ENCODE results near the gene MRPS9. TPM values are rescaled to one million over a fixed set of nuclear protein-coding genes. Genes with fewer than 3 reads are reported as not detected.

The MRPS9 gene
- total RNA-seq, 1 donor from 2014 or later, result 41.6 TPM

DNA sequence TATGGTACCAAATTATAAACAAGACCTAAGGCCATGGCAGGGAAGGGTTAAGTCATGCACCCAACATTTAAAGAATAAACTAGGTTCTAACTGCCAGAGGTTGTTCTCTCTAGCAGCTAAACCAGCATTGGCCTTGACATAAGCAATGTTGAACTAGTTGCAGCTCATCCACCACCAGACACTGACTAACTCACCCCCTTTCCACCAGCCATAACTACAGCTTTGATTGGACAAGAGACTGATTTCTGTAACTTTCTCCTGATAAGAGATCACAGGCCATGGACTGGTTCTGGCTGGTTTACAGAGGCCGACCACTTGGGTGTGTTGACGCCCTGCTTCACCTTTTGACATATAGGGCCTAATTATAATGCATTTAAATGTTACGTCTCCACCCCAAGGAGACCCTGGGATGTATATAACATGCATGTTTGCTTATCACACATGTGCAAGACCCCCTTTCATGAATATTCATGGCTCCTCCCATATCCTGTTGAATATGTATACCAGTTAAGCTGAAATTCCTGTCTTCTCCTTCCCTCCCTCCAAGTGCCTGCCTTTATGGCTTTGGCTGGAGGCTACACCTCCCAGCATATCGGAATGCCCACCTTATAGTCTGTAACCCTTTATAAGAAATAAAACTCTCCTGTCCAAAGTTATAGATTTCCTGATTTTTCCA lies 75.9 kb downstream of the MRPS9 start:
- intact Hi-C loops (cut with DNase I), result loop anchor here (1.0 kb wide), 1 partner anchor 123 kb away; no protein-coding TSS in a partner anchor
- no peak for DNase-seq (ENCODE audit: low spot score)

DNA sequence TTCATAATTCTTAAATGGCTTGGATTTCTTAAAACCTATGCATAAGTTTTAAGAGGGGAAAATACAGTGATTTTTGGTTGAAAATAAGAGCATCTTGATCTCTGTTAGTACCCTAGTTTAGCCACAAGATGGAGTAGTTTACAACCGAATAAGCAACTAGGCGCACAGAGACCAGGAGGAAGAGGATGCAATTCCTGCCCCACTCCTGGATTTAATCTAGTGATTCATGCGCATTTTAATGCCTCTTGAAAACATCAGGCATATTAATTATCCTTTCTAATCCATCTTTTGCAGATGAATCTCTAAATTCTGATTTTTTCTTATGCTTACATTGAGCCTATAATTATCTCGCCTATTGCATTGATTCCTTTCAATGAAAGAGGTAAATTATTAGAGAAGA lies 76.7 kb downstream of the MRPS9 start:
- intact Hi-C loops (cut with DNase I), result loop anchor here (1.0 kb wide), 1 partner anchor 122 kb away; no protein-coding TSS in a partner anchor
- DNase-seq (ENCODE audit: low spot score), result no peak

DNA sequence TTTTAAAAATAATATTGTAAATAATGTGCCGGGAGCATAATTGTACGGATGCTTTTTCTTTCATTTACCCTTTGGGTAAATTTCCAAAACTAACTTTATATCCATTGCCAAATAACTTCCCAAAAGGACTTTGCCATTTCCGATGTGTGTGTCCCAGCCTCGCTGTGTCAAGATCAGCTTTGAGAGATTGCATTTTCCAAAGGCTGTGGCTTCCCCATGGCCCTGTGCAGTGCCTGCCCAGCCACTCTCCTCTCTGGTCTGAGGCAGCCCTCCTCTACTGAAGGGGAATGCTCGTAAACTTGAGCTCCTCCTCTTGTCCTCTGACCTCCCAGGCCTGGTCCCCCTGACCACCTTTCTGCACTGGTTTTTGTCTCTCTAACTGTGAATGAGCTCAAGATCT lies 78.5 kb downstream of the MRPS9 start:
- intact Hi-C loops (cut with DNase I), result no loop called here
- no peak for DNase-seq (ENCODE audit: low spot score)

DNA sequence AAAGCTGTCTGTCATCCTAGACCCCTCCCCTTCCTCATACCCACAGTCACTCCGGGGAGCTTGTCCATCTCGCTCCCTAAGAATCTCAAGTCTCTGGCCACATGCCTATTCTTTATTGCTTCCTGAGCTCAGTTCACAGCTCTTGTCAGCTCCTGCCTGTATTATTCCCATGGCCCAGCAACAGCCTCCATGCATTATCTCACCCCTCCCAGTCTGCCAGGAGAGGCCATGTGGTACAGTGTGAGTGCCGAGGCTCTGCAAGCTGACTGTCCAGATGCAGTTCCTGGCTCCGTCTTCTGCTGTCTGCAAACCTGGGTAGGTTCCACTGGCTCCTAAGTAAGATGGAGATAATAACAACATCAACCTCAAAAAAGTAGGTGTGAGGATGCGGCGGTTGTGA lies 79.7 kb downstream of the MRPS9 start:
- intact Hi-C loops (cut with DNase I), result no loop called here

DNA sequence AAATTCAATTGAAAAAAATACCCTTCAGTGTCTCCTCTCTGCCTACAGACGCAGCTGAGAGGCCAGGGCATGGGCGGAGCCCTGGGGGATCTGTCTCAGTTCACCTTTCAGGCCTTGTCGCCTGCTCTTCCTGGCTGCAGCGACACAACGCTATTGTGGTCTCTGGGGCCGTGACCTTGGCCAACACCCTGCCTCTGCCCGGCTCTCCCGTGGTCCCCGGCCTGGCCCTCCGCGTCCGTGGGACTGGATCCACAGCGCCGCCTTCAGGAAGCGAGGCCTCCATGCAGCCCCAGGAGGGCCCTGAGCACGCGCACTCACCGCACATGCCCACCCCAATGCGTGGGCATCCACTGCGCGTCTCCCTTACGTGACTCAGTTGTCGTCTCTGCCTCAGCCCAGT lies 81.1 kb downstream of the MRPS9 start:
- intact Hi-C loops (cut with DNase I), result no loop called here
- DNase-seq (ENCODE audit: low spot score), result no peak

More for the DNA sequence above, 79.7 kb downstream of the MRPS9 start:
- DNase-seq (ENCODE audit: low spot score), result no peak

DNA sequence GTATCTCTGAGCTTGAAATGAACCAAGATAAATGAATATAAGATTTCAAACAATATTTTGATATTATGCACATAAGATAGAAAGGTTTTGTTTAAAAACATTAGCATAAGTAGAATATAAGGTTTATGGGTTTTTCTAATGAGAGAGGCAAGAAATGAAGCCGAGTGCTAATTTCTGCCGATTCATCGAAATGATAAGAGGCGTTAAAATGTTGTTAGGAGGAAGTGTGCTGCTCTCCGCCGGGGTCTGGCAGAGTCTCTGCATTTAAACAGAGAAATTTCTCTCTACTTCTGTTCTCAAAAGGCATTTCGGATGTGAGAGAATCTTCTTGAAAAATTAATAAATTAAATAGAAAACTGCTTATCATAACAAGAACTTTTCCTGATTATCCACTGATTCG lies 83.6 kb downstream of the MRPS9 start:
- DNase-seq (ENCODE audit: low spot score), result no peak
- intact Hi-C loops (cut with DNase I), result no loop called here

DNA sequence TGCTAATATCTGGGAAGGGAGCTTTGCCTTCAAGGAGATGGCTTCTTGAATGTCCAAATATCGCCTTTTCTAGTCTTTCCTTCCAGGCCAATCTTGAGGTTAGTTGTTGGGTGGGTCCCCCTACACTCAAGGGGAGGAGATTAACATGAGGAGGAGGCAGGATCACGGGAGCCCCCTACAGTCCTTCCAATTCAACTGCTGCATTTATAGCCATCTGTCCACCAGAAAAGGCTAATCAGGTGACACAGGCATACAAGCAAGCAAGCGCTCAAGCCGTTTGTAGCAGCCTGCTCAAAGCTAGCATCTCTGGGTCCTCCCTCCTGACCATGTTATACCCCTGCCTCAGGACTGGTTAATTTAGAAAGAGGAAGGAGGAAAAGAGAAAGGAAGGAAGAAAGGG lies 87.6 kb downstream of the MRPS9 start:
- no peak for DNase-seq (ENCODE audit: low spot score)
- intact Hi-C loops (cut with DNase I), result no loop called here

DNA sequence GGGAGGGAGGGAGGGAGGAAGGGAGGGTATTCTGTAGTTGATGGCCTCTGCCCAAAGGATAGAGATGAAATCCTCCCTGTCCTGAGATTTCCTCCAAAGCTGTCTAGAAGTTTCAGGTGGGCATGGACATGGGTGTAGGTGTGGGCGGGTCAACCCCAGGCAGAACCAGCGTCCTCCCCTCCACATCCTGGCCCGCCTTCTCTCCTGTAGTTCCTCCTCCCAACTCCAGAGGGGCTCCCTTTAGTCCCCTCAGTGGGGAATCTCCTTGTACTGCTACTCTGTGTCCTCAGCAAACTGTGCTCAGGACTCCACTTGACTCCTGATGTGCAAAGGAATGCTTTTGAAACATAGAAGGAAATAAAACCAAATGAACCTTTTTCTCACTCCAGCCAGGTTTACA lies 88.1 kb downstream of the MRPS9 start:
- no peak for DNase-seq (ENCODE audit: low spot score)
- intact Hi-C loops (cut with DNase I), result no loop called here

DNA sequence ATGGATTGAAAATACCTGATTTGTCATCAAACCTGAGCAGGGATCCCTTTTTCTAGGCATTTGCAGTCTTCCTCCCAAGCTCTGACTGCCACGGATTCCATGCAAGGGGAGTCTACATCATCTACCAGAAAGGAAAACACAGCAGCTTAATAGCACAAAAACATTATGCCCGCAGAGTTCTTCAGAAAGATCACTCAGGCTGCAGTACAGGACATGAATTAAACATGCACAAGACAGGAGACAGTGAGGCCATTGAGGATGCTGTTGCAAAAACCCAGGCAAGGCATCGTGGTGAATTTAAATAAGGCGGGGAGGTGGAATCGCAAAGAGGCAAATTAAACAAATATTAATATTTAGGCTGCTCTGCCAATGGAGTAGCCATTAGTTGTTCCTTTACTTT lies 88.5 kb downstream of the MRPS9 start:
- intact Hi-C loops (cut with DNase I), result no loop called here
- DNase-seq (ENCODE audit: low spot score), result no peak

DNA sequence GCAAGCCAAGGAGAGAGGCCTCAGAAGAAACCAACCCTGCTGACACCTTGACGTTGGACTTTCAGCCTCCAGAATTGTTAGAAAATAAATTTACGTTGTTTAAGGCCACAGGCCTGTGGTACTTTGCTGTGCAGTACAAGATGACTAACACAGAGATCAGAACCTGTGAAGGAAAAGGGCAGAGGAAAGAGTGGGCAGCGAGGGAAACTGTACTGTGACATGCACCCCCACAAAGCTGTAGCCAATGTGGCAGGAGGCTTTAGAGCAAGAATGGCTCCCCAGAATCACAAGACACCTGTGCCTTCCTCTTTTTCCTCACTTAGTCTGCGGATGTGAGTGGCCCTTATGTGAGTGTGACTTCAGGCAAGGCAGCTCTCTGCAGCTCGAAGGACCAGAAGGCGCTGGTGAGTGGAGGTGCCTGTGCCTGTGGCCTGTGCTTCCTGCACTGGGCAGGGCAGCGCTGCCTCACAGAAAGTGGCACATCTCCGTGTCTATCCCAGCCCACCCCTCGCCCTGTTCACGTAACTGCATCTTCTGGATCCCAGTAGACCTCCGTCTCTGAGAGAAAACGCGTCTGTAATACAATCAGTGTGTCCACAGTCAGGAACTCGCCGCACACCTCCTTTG lies 89.5 kb downstream of the MRPS9 start:
- no peak for DNase-seq (ENCODE audit: low spot score)
- intact Hi-C loops (cut with DNase I), result no loop called here

DNA sequence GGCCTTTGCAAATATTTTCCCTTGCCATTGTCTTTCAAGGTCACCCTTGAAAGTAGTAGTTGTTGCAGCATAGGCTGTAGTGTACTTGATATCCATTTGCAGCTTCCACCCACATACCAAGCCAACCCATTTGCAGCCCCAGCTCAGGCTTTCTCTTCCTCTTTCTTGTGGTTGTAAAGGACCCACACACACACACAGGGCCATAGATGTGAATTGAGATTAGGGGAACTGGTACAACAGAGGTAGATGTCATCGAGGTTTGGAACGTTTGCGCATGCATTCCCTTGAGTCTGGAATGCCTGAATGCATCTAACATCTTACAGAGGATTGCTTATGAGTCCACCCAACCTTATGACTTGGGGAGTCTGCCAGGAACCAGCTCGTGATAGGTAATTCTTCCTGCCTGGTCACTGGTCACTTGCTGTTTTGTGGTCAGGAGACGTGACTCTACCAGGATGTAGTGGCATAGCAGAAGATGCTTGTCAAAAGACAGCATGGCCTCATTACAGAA lies 91.9 kb downstream of the MRPS9 start:
- intact Hi-C loops (cut with DNase I), result no loop called here
- no peak for DNase-seq (ENCODE audit: low spot score)

DNA sequence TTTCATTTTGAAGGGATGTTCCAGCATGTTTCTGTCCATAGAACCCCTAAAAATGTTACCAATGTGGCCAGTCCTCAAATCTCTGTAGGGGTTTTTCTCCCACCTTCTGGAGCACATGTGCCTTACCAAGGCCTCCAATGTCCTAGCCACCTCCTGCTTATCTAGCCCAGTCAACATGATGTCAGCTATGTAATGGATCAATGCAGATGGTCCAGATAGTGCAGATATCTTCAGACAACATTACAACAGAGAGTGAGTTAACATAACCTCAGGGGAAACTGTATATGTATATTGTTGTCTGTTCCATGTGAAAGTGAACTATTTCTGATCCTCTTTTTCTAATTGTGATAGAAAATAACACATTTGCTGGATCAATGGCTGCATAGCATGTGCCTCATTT lies 92.7 kb downstream of the MRPS9 start:
- intact Hi-C loops (cut with DNase I), result no loop called here
- DNase-seq (ENCODE audit: low spot score), result no peak

DNA sequence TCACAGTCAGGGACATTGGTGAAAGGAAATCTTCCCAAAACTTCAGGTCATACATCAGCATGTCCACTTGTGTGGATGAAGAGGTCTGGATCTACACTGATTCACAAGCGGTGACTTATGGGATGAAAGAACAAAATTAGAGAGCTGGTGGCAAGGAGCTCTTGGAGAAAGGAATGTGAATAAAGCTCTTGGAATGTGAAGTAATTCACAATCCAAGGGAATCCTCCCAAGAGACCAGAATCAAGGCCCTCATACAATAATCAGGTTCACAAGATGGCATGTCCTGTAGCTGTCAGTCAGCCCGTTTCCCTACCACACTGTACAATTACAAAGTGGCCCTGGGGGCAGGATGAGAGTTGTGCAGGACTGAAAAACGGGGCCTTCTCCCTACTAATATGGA lies 96.2 kb downstream of the MRPS9 start:
- no peak for DNase-seq (ENCODE audit: low spot score)
- intact Hi-C loops (cut with DNase I), result no loop called here

DNA sequence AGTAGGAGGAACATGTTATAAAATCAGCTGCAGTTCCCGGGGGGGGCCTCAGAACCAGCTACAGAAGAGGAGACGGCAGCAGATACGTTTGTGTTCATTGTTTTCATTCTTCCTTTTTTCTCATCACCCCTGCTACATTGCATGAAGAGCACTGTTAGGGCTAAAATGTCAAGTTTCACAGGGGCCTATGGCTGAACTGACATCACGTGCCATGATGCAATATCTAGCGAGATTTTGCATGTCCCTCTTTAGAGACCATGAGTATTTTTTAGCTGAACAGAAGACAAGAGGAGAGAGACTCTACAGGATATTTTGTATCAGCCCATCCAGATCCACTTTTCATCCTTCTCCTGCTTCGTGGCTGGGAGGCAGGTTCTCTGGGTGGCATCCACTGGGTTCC lies 97.6 kb downstream of the MRPS9 start:
- DNase-seq (ENCODE audit: low spot score), result no peak
- intact Hi-C loops (cut with DNase I), result no loop called here

DNA sequence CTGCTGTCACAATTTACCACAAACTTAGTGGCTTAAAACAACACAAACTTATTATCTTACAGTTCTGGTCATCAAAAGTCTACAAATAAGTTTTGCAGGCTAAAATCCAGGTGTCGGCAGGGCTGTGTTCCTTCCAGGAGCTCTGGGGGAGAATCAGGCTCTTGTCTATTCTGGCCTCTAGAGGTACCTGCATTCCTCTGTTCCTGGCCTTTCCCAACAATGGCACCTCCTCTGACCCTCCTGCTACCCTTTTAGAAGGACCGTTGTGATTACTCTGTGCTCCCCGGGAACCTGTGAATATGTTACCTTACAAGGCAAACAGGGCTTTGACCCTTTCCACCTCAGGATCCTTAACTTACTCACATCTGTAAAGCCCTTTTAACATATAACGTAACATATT lies 98.5 kb downstream of the MRPS9 start:
- intact Hi-C loops (cut with DNase I), result no loop called here
- no peak for DNase-seq (ENCODE audit: low spot score)

DNA sequence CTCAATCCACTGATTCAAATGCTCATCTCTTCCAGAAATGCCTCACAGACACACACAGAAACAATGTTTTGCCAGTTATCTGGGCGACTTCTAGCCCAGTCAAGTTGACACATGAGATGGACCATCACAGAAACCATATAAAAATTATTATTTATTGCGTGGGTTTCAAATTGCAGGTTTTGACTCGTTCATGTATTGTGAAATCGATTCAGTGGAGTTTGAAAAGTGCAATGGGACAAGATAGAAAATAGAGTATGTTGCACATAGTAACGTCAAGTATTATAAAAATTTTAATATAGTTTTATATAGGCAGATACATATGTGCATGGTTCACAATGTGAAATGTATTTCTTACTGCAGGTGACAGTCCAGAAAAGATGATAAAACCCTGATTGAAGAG lies 100.8 kb downstream of the MRPS9 start:
- intact Hi-C loops (cut with DNase I), result no loop called here
- no peak for DNase-seq (ENCODE audit: low spot score)

DNA sequence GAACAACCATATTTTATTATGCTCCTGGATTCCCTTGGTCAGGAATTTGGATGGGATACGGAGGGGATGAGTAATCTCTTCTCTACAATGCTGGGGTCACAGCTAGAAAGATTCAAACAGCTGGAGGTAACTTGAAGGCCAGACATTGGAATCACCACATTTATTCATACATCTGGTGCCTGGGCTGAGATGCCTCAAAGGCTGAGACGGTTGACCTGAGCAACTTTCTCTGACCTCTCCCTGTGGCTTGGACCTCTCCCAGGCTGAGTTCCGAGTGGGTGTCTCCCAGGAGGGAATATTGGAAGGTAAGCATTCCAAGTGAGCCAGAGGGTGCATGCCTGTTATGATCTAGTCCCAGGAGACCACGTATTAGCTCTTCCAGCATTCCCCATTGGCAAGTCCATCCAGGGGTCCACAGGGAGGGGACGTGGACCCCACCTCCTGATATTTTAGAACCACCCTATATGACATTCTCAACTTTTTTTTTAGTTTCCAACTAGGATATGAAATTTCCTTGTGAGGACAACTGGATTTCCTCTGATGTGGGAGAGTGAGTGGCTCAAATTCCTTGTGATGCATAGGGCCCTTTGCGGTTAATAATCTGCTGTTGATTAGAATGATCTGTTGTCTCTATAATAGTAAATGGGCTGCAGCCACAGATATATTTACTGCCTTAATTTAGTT lies 101.8 kb downstream of the MRPS9 start:
- DNase-seq (ENCODE audit: low spot score), result no peak
- intact Hi-C loops (cut with DNase I), result no loop called here

DNA sequence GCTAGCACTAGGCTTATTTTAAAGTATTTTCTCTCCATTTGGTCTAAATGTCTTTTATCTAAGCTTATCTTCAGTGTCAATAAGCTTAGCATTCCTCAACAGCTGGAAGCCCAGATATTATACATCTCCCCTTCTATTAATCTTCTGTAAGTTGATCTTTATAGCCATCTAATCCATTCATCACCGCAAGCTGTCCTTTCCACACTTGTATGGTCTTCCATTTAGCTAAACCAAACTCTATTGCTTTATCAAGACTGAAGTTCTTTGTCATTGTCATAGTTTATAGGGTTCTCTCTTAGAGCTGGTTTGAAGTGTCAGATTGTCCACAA lies 102.3 kb downstream of the MRPS9 start:
- intact Hi-C loops (cut with DNase I), result no loop called here
- DNase-seq (ENCODE audit: low spot score), result no peak

DNA sequence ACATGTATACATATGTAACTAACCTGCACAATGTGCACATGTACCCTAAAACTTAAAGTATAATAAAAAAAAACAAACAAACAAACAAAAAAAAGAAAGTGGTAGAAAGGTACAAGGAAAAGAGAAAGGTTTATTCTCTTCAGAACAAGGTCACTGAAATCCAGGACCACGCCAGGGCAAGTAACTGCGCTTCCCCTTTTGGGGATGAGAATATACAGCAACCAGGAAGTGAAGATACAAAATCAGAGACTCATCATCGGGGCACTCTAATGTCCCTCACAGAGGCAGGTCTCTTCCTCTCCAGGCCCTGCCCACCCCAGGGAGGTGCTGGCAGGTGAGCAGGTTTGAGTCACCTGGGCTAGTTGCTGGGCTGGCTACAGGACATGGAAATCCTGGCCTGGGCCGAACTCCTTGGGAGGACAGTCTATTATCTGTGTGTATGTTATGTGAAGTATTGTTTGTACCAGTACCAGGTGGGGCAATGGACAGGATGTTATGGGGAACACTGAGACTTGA lies 103.3 kb downstream of the MRPS9 start:
- intact Hi-C loops (cut with DNase I), result no loop called here
- DNase-seq (ENCODE audit: low spot score), result no peak

DNA sequence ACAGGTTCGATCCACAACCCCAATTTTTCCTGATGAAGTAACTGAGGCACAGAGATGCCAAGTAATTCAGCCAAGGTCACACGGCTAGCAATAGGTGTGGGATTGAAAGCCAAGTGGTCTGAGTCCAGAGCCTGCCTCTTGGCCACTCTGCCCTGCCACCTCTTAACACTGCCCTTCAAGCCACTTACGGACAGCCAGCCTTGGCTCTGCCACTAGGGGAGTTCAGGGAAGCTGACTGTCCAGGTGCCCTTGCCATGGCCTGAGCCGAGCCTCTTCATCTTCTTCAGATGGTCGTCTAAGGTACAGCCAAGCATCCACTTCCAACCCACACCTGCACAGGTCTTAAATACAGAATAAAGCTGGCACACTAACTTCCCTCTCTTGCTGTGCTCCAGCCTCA lies 104.4 kb downstream of the MRPS9 start:
- intact Hi-C loops (cut with DNase I), result no loop called here
- no peak for DNase-seq (ENCODE audit: low spot score)

DNA sequence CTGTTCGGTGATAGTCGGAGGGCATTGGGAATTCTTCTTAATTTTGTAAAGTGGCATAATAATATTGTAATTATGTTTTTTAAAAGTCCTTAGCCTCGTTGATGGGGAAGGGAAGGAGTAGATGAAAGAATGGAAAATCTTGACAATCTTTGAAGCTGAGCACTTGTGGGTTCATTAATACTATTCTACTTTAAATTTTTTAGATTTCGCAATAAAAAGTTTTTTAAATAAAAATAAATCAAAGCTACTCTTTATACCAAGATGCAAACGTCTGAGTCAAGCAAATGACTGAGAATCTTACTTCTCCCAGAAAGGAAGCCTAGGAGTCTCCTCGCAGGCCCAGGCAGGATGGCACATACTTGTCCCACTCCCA lies 105.2 kb downstream of the MRPS9 start:
- intact Hi-C loops (cut with DNase I), result no loop called here
- no peak for DNase-seq (ENCODE audit: low spot score)
